ENCODE measurements around the gene NME2.
"Not testable (repeated sequence)": the region's sequence is repeated elsewhere in the genome, so short reads cannot be mapped to it uniquely, and the experiment has no call there.

NME2 gene

DNA sequence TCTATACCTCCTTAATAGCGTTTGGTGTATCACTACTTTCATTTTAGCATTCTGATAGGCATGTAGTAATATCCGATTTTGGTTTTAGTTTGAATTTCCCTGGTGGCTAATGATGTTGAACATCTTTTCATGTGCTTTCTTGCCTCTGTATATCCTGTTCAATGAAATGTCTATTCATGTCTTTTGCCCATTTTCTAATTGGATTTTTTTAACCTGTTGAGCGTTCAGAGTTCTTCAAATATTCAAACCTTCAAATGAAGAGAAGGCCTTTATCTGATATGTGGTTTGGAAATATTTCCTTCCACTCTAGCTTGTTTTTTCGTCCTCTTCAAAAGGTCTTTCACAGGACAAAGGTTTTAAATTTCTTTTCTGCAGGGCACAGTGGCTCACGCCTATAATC lies 15.3 kb upstream of the NME2 start:
- no peak for DNase-seq
- intact Hi-C loops (cut with DNase I), result loop anchor here (10.0 kb wide), 1 partner anchor 296 kb away; no protein-coding TSS in a partner anchor

DNA sequence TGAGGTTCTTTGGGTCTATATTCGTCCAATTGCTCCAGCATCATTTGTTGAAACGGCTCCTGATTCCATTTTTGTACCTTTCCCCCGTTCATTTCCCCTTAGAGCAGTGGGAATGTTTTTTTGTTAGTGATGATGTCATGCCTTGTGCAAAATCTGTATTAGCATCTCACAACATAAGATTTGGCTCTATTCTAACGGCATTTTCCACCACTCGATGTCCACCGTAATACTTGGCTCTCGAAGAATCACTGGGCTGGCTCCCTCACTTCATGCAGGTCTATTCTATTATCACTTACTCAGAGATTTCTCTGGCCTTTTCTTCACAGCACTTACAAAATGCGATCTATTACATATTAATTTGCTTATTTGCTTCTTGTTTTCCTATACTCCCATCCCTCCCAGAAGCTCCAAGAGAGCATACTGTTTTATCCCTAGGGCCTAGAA lies 13.4 kb upstream of the NME2 start:
- intact Hi-C loops (cut with DNase I), result loop anchor here (1.0 to 10.0 kb wide), 4 partner anchors 32 to 298 kb away; partner anchors contain the start of gene SPAG9
- DNase-seq, result no peak

- intact Hi-C loops (cut with DNase I), result loop anchor here (2.0 to 10.0 kb wide), 3 partner anchors 33 to 299 kb away; partner anchors contain the start of gene SPAG9
- DNase-seq, result peak; percentile 94 to 100 (median 96)
These were observed 12.8 kb upstream of the NME2 start, which contains the start of gene NME1 for GRCh38 chr17:51153210-51154072. Gene NME1 (plus strand): TSS chr17:51153559. CDS start chr17:51155655, 2,096 bp downstream.

- intact Hi-C loops (cut with DNase I), result loop anchor here (10.0 kb wide), 1 partner anchor 299 kb away; no protein-coding TSS in a partner anchor
- DNase-seq, result no peak
These were observed 12.0 kb upstream of the NME2 start for GRCh38 chr17:51154176-51154575.

DNA sequence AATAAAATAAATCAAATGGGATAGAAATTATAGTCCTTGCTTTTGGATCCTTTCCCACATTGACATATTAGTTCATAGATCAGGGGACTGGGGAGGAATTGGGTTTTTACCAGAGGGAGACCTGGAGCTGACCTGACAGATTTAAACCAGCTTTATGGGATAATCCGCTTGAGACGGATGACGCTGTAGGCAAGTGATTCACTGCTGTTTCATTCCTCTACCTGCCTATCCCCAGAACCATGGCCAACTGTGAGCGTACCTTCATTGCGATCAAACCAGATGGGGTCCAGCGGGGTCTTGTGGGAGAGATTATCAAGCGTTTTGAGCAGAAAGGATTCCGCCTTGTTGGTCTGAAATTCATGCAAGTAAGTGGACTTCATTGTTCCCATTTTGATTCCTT lies 10.8 kb upstream of the NME2 start:
- intact Hi-C loops (cut with DNase I), result loop anchor here (10.0 kb wide), 1 partner anchor 301 kb away; no protein-coding TSS in a partner anchor

DNA sequence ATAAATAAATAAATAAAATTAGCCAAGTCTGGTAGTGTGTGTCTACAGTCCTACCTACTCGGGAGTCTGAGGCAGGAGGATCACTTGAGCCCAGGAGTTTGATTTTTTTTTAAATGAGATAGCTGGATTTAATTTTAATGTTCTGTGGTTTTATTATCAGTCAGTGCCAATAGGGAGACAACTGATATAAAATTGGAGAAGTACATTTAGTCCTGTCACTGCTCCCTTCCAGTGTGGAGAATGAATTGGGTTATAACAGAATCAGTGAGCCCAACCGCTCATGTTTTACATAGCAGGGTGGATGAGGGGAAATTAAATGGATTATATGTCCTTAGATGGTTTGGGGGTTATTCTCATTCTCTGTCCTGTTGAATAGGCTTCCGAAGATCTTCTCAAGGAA lies 6.6 kb upstream of the NME2 start:
- intact Hi-C loops (cut with DNase I), result loop anchor here (10.0 kb wide), 1 partner anchor 305 kb away; no protein-coding TSS in a partner anchor
- no peak for DNase-seq

More for the DNA sequence above, 10.8 kb upstream of the NME2 start:
- no peak for DNase-seq

GRCh38 chr17:51161541-51161940 lies 4.7 kb upstream of the NME2 start:
- intact Hi-C loops (cut with DNase I), result no loop called here
- no peak for DNase-seq

DNA sequence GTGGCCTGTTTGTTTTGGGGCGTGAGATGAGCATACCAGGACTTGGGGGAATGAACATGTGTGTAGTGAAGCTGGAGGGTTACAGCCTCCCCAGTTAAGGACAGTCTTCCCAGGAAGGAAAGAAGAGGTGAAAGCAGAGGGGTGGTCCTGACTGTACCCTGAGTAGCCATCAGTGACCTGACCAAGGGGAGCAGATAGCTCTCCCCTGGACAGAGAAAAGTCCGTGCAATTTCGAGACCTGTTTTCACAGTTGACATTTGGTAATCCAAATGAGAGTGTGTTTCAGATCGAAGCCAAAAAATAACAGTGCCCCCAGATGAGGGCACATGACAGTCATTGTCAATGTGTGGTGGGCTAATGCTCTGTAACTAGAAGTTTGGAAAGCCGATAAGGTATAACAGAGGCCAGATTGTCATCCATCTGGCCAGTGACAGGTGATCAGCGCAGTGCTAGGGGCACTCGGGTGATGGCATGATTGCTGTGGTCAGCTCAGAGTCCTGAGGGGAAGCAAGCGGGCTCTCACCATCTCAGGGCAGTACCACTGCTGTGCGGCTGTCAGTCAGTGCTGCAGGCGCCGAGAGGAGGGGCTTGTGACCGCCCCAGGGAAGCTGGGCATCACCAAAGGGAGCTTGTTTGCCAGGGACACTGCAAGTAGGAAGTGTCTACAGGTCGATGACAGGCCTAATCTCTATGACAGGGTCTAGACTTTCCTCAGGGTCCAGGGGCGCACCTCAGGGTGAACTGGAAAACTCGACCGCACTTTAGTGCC lies 1.1 kb upstream of the NME2 start:
- intact Hi-C loops (cut with DNase I), result no loop called here
- no peak for DNase-seq

GRCh38 chr17:51165680-51166197 lies 472 bp upstream of the NME2 start:
- intact Hi-C loops (cut with DNase I), result loop anchor here (2.0 kb wide), 1 partner anchor 95 kb away; the partner anchor contains the start of genes MBTD1 and UTP18
- peak in 4 of 10 donors; percentile 8 to 84 (median 76) for DNase-seq

DNA sequence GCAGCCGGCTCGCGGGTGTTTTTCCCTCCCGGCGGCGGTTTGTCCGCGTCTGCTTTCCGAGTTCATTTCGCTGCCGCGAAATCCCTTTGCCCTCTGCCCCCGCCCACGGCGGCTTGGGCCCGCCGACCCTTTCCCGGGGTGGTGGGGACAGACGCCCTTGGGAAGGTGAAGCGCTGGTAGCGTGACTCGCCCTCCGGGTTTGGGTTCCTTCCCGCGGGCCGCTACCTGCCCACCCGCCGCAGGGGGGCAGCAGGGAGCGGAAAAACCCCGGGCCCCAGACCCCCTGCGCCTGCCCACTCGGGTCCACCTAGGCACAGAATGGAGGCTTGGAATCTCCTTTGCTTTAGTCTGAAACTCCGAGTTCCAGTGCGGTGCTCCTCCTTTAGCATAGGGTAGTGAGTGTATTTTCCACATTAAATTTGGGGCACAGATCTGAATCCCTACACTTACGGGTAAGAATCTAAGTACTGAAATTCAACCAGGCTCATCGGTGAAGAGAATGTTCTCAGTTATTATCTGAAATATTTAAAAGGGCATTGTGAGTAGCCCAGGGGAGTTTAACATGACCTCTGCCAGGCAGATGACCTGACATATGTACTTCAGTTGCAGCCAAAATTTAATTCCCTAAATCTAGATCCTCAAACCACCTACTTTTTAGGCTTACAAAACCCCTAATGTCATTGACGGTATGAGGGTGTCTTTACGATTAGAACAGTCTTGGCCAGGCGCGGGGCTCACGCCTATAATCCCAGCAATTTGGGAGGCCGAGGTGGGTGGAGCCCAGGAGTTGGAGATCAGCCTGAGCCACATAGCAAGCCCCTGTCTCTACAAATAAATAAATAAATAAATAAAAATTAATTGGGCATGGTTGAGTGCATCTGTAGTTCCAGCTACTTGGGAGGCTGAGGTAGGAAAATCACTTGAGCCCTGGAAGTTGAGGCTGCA lies 1.0 kb downstream of the NME2 start:
- intact Hi-C loops (cut with DNase I), result loop anchor here (2.0 kb wide), 1 partner anchor 94 kb away; the partner anchor contains the start of genes MBTD1 and UTP18
- DNase-seq, result peak in 7 of 10 donors; percentile 25 to 90 (median 46)

DNA sequence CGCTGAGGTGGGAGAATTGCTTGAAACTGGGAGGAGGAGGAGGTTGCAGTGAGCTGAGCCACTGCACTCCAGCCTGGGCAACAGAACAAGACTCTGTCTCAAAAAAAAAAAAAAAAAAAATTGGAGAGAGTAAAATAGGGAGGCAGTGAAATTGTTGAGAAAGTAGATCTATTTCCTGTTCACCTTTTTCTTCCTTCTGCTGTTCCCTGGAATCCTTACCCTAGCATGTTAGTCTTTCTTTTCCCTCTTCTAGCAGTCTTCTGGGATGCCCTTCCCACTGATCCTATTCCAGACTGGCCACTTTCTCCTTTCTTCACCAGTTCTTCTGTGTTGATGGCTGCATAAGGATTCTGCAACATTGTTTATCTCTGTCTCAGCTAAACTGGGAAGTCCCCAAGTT lies 3.1 kb downstream of the NME2 start:
- intact Hi-C loops (cut with DNase I), result no loop called here
- DNase-seq, result no peak

- DNase-seq, result no peak
- intact Hi-C loops (cut with DNase I), result no loop called here
These were observed 4.5 kb downstream of the NME2 start for GRCh38 chr17:51170736-51171135.

DNA sequence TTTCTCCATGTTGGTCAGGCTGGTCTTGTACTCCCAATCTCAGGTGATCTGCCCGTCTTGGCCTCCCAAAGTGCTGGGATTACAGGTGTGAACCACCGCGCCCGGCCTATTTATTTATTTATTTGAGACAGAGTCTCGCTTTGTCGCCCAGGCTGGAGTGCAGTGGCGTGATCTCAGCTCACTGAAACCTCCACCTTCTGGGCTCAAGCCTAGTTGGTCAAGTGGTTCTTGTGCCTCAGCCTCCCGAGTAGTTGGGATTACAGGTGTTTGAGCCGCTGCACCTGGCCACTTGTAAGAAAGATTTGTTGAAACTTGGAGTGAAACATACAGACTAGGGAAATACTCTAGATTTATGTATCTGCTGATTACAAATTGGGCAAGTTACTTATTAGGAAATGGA lies 5.8 kb downstream of the NME2 start:
- intact Hi-C loops (cut with DNase I); DNase-seq: not testable (repeated sequence)

- intact Hi-C loops (cut with DNase I), result no loop called here
- no peak for DNase-seq
These were observed 14.3 kb downstream of the NME2 start for GRCh38 chr17:51180486-51180885.

GRCh38 chr17:51184124-51184523 lies 17.9 kb downstream of the NME2 start:
- intact Hi-C loops (cut with DNase I), result no loop called here

DNA sequence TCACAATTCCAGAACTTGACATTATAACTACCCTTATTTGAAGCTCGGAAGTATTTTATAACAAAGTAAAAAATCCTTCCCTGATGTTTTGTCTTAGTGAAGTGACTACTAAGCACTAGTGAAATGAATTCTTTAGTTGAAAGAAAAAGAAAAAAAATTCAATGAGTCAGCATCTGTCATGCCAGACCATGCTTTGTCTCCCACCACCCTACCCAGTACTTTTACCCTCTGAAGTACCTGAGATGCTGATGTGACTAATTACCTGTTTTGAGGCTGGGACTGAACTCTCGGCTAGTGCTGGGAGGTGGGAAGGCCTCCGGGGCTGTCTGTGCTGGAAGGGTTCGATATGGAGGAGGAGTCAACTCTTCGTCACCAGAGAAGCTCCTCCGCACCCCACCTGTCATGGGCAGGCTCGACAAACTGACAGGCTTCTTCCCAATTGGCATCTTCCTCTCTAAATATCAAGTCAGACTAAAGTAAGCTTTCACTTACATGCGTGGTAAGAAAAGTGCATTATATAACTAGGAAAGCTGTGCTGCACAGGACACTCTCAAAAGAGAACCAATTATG lies 19.6 kb downstream of the NME2 start:
- peak in 1 of 10 donors; percentile 77 for DNase-seq
- intact Hi-C loops (cut with DNase I), result no loop called here

More at GRCh38 chr17:51184124-51184523, 17.9 kb downstream of the NME2 start:
- no peak for DNase-seq

DNA sequence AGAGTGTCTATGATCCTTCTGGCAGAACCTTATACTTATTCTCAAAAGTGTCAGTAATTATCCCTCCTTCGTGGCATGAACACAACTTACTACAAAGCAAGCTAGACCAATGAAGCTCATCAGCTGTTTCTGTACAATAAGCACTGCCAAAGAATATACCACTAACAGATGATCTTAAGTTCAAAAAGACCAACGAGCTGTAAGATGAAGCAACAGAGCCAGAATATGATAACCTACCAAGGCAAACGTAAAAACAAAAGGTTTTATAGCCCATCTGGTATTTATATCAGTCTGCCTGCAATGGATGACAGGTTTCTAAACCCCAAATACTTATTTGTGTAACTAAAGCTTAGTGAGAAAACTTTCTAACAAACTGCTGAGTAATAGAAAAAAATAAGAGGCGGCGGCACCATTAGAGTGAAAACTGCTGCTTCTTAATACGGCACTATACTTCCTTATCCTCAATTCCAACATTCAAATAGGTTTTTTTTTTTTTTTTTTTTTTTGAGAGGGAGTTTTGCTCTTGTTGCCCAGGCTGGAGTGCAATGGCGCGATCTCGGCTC lies 22.1 kb downstream of the NME2 start:
- no peak for DNase-seq
- intact Hi-C loops (cut with DNase I), result no loop called here

- DNase-seq, result no peak
- intact Hi-C loops (cut with DNase I), result no loop called here
These were observed 23.0 kb downstream of the NME2 start for GRCh38 chr17:51189162-51189561.

DNA sequence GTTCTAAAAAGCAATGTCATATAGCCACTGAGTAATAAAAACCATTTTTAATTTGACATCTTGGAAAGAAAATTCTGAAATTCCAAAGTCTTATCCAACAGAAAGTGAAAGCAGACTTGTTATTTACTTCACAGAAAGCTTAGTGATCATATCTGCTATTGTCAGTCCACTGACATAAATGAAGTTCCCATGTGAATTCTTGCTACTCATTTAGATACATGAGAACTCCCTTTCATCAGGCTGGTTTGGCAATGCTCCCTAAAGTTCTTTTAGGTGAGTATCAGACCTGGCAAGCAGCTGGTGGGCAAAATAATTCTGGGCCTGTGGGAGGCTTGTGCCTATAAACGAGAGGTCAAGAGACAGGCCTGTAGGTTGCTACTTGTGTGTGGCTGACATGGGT lies 23.4 kb downstream of the NME2 start:
- intact Hi-C loops (cut with DNase I), result no loop called here
- DNase-seq, result no peak
